M059J (cell line): Measurements from ENCODE around the gene CEBPA. TPM values are rescaled to one million over a fixed set of nuclear protein-coding genes. Genes with fewer than 3 reads are reported as not detected.
"Not testable (repeated sequence)": the region's sequence is repeated elsewhere in the genome, so short reads cannot be mapped to it uniquely, and the experiment has no call there.

Experiments
- DNase-seq: peaks from one replicate; pipeline ENCODE4 v3.0.0-alpha.2; 2012; ENCODE audit warnings: low read depth
- total RNA-seq: library from RNA; depleted of rRNA; stranded (reverse); fragments of >200 nt; shearing (Covaris generic); gene quantifications from 2 replicates; pipeline ENCODE4 v1.2.3, GENCODE V29; 2014

Gene CEBPA
- total RNA-seq, 1 experiment from 2014 or later = not detected

DNA sequence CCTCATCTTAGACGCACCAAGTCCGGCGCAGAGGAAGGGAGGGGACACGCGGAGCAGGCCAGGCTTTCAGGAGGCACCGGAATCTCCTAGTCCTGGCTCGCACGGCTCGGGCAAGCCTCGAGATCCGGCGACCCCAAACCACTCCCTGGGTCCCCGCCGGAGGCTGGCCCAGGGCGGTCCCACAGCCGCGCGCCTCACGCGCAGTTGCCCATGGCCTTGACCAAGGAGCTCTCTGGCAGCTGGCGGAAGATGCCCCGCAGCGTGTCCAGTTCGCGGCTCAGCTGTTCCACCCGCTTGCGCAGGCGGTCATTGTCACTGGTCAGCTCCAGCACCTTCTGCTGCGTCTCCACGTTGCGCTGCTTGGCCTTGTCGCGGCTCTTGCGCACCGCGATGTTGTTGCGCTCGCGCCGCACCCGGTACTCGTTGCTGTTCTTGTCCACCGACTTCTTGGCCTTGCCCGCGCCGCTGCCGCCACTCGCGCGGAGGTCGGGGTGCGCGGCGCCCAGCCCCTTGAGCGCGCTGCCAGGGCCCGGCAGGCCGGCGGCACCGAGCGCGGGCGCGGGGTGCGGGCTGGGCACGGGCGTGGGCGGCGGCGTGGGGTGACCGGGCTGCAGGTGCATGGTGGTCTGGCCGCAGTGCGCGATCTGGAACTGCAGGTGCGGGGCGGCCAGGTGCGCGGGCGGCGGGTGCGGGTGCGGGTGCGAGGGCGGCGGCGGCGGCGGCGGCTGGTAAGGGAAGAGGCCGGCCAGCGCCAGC lies 1.0 kb downstream of the CEBPA start:
- DNase-seq = no peak

GRCh38 chr19:33300894-33301143 lies 1.5 kb downstream of the CEBPA start:
- DNase-seq = no peak

- peak; percentile 54 for DNase-seq
Measured at GRCh38 chr19:33300009-33300893, 2.1 kb downstream of the CEBPA start.

DNA sequence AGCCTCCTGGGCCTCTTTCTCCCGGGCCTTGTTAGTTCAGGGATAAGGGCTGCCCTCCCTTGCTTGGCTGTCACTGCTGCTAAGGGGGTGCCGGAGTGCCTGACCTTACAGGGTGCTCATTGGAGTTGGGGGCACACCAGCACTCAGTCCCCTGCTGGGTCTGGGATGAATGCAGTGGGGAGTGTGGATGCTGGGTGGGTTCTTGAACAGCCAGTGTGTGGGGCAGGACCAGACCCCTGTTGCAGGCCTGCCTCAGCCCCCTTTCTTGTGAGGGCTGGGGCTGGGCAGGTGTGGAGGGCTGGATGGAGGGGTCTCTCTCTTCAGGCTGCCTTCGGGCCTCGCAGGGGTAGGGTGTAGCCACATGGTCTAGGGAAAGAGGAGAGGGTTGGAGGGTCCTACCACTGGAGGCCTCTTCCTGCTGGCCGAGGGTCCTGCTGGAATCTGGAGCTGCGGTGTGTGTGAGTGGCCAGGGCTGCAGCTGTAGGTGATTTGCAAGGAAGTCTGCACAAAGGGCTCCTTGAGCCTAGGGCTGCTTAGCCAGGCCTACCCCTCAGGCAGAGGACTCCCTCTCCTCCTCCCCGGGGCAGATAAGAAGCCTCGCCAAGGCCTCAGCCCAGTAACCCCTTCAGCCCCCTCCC lies 3.2 kb downstream of the CEBPA start:
- DNase-seq = no peak

DNA sequence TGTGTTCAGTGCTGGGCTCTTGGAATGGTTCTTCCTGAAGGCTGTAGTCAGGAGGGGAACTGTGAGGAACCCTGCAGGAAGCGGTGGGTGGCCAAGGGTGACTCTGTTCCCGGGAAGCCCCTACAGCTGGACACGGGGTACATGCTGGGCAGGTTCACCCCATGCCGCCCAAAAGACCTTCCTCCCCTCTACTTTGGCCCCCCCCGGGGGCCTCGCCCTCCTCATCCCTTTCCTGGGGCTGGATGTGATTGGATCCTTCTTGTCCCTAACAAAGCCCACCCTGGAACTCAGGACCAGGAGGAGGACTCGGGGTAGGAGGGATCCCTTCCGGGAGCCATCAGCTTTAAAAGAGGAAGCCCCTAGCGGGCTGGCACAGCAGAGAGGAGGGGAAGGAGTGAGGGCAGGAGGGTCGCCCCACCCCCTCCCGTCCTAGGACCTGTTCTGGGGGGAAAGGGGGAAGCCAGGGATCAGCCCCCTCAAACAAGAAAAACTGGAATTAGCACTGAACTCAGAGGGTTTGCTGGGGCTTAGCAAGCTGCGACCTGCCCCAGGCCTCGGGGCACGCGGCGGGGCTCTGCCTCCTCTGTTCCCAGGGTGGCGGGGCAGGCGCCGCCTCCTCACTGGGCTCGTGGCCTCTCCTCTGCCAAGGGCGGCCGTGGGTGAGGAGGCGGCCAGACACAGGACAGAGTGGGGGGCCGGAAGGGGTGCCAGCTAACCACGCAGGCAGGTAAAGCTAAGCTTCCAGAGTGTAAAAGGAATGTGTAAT lies 4.0 kb downstream of the CEBPA start:
- no peak for DNase-seq

DNA sequence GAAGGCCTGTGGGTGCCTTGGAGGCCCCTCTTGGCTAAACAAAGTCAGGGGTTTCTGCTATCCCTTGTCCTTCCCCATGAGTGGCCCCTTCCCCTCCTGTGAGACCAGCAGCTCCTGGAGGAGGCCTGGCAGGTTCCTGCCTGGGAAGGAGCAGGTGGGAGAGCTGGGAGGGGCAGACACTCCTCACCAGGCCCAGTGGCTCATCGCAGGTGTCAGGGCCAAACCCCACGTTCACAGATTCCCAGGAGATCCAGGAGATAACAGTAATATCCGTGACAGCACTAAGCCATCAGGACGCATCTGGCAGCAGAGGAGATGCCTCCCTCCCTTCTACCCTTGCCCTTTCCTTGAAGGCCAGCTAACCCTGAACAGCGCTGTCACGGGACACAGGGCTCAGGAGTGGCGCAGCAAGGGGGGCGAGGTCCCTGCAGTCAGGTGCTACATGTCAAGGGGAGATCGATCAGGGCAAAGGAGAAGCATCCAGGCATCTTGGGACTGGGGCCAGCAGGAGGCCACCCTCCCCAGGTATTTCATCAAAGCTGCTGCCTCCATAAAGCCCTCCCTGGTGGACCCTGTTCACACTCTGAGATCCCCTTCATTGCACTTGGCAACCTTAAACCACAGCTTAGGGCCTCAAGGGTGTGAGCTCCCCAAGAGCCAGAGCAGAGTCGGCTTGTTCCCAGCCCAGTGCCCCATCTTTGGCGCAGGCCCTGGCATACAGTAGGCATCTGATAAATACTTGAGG lies 4.8 kb downstream of the CEBPA start:
- no peak for DNase-seq

- DNase-seq = no peak
Measured at GRCh38 chr19:33296488-33296971, 5.8 kb downstream of the CEBPA start.

DNA sequence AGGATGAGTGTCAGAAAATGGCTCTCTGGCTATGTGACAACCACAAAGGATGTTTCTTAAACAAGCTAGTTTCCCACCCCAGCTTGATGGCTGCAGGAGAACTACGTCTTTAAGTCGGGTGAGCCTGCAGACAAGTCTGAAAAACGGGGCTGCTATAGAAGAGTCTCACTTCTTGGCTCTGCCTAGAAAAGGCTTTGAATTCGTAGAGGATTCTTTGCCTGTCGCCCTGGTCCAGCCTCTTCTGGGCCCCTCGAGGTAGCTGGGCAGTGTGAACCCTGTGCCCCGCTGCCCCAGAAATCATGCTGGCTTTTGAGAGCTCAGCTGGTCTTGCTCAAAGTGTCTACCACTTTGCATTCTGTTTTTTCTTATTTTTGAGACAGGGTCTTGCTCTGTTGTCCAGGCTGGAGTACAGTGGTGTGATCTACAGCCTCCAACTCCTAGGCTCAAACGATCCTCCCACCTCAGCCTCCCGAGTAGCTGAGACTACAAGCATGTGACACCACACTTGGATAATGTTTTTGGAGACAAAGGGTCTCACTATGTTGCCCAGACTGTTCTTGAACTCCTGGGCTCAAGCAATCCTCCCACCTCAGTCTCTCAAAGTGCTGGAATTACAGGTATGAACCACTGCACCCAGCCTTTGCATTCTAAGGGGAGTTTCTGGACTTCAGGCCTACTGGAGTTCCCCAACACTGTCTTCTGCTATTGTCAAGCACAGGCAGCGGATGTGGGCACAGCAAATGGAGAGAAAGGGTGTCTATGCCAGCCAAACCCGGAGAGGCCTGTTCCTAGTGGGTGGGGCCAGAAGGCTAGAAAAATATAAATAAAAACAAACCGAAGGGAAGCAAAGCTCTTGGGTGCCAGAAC lies 6.5 kb downstream of the CEBPA start:
- no peak for DNase-seq

DNA sequence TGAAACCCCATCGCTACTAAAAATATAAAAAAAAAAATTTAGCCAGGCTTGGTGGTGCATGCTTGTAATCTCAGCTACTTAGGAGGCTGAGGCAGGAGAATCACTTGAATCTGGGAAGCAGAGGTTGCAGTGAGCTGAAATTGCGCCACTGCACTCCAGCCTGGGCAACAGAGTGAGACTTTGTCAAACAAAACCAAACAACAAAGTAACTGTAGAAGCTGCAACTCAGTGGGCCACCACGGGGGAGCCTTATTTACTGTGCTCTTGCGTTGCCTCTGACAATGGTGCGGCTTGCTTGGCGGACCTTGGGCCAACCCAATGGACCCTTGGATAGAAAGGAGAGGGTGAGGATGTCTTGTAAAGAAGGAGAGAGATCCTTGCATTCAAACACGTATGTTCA lies 7.3 kb downstream of the CEBPA start:
- not testable (repeated sequence) for DNase-seq

- DNase-seq = peak; percentile 15
Measured at GRCh38 chr19:33294058-33294798, 8.1 kb downstream of the CEBPA start.

- peak; percentile 83 for DNase-seq
Measured at GRCh38 chr19:33293255-33294057, 8.9 kb downstream of the CEBPA start.

GRCh38 chr19:33292595-33293254 lies 9.6 kb downstream of the CEBPA start:
- peak; percentile 48 for DNase-seq

DNA sequence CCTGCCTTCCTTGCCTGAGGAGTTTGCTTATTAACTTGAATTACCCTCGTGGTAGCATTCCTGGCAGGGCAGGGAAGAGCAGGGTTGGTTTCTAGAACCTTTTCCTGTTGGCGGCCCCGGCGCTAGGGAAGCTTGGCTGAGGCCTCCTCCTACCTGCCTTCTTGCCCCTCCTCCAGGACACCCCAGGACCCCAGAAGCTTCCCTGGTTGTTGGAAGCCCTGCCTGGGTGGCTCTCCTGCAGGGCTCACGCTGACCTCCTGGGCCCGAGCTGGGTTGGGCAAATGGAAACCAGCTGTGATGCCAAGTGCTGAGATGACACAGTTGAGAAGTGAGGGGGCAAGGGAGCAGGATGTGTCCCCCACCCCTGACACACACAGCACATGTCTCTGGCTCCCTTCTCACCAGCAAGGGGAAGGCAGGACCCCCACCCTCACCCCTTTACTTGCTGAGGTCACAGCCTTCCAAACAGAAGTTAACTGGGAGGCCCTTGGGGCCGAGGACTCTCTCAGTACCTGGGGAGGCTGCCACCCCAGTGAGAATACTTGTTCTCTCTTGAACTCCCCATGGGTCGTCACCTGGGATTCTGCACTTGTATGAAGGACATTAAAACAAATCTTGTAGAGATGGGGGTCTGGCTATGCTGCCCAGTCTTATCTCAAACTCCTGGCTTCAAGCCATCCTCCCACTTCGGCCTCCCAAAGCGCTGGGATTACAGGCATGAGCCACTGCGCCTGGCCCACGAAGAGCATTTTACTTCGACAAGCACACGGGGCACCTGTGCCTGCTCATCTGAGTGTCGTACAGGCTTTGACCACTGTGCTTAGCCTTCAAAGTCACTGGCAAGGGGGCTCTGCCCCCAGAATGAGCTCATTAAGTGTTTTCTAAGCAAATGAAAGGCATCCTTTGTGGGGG lies 10.5 kb downstream of the CEBPA start:
- no peak for DNase-seq

GRCh38 chr19:33290956-33291622 lies 11.2 kb downstream of the CEBPA start:
- DNase-seq = peak; percentile 73

DNA sequence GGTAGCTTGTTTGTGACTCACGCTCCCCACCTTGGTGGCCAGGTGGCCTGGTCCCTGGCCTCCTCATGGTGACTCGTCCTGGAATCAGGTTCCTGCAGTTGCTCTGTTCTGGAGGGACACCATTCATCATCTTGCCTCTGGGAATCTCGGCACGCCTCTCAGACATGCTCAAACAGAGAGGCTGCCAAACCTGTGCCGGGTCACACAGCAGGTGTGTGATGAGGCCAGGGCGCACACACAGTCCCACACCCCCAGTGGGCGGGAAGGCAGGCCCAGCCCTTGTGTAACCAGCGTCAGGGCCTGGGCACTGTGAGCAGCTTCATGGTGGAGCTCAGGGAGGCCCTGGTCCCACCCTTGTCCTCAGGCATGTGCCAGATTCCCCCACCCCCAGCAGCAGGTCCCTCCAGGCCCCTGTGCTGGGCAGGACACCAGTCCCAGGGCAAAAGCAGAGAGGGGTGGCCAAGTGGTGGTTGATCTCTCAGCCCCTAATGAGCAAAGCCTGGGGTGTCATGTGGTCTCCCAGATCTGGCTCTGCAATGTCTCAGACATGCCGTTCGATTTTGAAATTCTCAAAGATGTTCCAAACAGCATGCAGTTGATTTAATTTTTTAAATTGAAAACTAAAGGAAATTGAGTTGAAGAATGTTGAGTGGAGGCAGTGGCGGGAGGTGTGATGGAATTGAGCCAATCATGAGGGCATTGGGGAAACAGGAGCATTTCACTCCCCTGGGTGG lies 12.1 kb downstream of the CEBPA start:
- DNase-seq = no peak

DNA sequence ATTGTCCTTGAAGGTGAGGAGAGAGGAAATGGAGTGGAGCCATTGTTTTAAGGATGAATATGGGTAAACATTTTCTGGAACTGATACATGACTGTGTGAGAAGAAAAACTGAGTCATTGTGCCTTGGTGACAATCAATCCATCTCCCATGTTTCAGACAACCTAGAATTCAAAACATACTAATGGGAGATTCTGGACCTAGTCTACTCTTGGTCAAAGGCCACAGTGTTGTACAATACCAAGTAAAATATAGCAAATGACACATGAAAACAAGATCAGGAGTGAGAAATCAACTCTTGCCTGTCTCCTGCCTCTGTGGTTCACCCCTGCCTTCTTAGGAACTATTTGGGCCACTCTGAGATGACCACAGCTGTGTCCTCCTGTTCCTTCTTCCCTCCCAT lies 13.1 kb downstream of the CEBPA start:
- no peak for DNase-seq
